ENCODE data around the gene TMEM135.

The TMEM135 gene

GRCh38 chr11:87212891-87213290 lies 175.2 kb downstream of the TMEM135 start:
- Histone ChIP-seq H3K4me3 (ENCODE audit: low read depth in 1 of 2, low read length in 2 of 2) (no peak overlapping the region), H3K9me3 (ENCODE audit: low read length) (no peaks in the 10 kb centered on the region), H3K36me3 (ENCODE audit: insufficient read depth, low read length) (no peaks in the 10 kb centered on the region), H3K9ac (ENCODE audit: low read length) (no peak overlapping the region), H3K27ac (ENCODE audit: low read depth, low read length) (no peak overlapping the region), H3K27me3 (ENCODE audit: control insufficient read depth in 1 of 2, insufficient read depth in 2 of 2, low read length in 2 of 2) (no peaks in the 10 kb centered on the region), H3K4me1 (ENCODE audit: insufficient read depth, low read length) (no peaks in the 10 kb centered on the region)

DNA sequence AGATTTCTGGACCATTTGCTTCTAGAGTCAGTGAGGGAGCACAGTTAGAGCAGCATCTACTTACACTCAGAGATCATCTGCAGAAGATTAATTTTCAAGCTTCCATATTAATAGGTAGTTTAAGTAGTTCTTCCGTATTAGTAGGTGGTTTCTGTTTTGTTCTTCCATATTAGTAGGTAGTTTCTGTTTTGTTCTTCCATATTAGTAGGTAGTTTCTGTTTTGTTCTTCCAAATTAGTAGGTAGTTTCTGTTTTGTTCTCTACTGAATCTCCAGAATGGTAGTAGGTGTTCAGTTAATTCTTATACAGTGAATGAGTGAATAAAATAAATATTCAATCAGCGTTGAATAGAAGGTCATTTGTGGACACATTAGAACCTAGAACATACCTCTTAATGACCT lies 175.7 kb downstream of the TMEM135 start:
- Histone ChIP-seq H3K9ac (ENCODE audit: low read length) (no peak overlapping the region), H3K36me3 (ENCODE audit: insufficient read depth, low read length) (no peaks in the 10 kb centered on the region), H3K27me3 (ENCODE audit: control insufficient read depth in 1 of 2, insufficient read depth in 2 of 2, low read length in 2 of 2) (no peaks in the 10 kb centered on the region), H3K9me3 (ENCODE audit: low read length) (no peaks in the 10 kb centered on the region), H3K4me3 (ENCODE audit: low read depth in 1 of 2, low read length in 2 of 2) (no peak overlapping the region), H3K4me1 (ENCODE audit: insufficient read depth, low read length) (no peaks in the 10 kb centered on the region), H3K27ac (ENCODE audit: low read depth, low read length) (no peak overlapping the region)

GRCh38 chr11:87215236-87215635 lies 177.5 kb downstream of the TMEM135 start:
- no peaks in the 10 kb centered on the region for H3K9me3 ChIP-seq (ENCODE audit: low read length)
- no peak overlapping the region for H3K4me3 ChIP-seq (ENCODE audit: low read depth in 1 of 2, low read length in 2 of 2)
- H3K27me3 ChIP-seq (ENCODE audit: control insufficient read depth in 1 of 2, insufficient read depth in 2 of 2, low read length in 2 of 2) = no peaks in the 10 kb centered on the region
- H3K9ac ChIP-seq (ENCODE audit: low read length) = no peak overlapping the region
- H3K27ac ChIP-seq (ENCODE audit: low read depth, low read length) = no peak overlapping the region
- H3K4me1 ChIP-seq (ENCODE audit: insufficient read depth, low read length) = peaks cover 3% of the 10 kb centered on the region
- no peaks in the 10 kb centered on the region for H3K36me3 ChIP-seq (ENCODE audit: insufficient read depth, low read length)

GRCh38 chr11:87219266-87219665 lies 181.5 kb downstream of the TMEM135 start:
- Histone ChIP-seq H3K4me3 (ENCODE audit: low read depth in 1 of 2, low read length in 2 of 2) (no peak overlapping the region), H3K27ac (ENCODE audit: low read depth, low read length) (no peak overlapping the region), H3K27me3 (ENCODE audit: control insufficient read depth in 1 of 2, insufficient read depth in 2 of 2, low read length in 2 of 2) (no peaks in the 10 kb centered on the region), H3K4me1 (ENCODE audit: insufficient read depth, low read length) (peaks cover 13% of the 10 kb centered on the region), H3K9ac (ENCODE audit: low read length) (no peak overlapping the region), H3K36me3 (ENCODE audit: insufficient read depth, low read length) (no peaks in the 10 kb centered on the region), H3K9me3 (ENCODE audit: low read length) (no peaks in the 10 kb centered on the region)

DNA sequence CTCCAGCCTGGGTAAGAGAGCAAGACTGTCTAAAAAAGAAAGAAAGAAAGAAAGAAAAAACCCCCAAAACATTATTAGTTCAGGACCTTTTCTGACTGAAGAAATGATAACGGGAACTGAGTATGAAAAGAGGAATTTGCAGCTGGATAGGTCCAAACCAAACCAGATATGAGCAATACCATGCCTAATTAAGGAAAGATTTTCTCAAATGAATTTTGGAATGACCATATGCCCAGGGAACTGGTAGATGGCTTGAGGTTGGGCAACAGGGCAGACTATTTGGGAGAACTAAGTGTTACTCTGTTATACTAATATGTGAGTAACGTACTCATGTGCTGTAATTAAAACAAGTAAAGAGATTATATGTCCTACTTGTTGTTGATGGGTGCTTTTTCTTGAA lies 186.1 kb downstream of the TMEM135 start:
- no peak overlapping the region for H3K27ac ChIP-seq (ENCODE audit: low read depth, low read length)
- H3K36me3 ChIP-seq (ENCODE audit: insufficient read depth, low read length) = no peaks in the 10 kb centered on the region
- no peaks in the 10 kb centered on the region for H3K9me3 ChIP-seq (ENCODE audit: low read length)
- H3K4me1 ChIP-seq (ENCODE audit: insufficient read depth, low read length) = peaks cover 17% of the 10 kb centered on the region
- H3K9ac ChIP-seq (ENCODE audit: low read length) = no peak overlapping the region
- no peak overlapping the region for H3K4me3 ChIP-seq (ENCODE audit: low read depth in 1 of 2, low read length in 2 of 2)
- no peaks in the 10 kb centered on the region for H3K27me3 ChIP-seq (ENCODE audit: control insufficient read depth in 1 of 2, insufficient read depth in 2 of 2, low read length in 2 of 2)

DNA sequence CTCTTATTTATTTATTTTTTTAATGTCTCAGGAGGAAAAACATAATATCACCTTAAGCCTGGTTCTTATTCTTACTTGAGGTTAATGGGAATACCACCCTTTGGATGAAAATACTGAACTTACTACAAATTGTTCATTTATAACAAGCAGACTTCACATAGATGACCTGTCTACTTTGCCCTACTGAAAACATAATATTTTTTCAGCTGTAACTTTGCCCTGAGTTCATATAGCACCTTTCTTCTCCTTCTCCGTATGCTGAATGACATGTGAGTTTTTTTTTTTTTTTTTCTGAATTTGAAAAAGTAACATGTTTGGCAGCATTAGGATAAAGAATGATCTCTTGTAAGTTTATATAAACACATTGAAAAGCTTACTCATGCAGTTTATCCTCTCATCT lies 186.8 kb downstream of the TMEM135 start:
- H3K36me3 ChIP-seq (ENCODE audit: insufficient read depth, low read length) = no peaks in the 10 kb centered on the region

GRCh38 chr11:87228820-87229219 lies 191.1 kb downstream of the TMEM135 start:
- Histone ChIP-seq H3K36me3 (ENCODE audit: insufficient read depth, low read length) (no peaks in the 10 kb centered on the region), H3K27ac (ENCODE audit: low read depth, low read length) (no peak overlapping the region), H3K9me3 (ENCODE audit: low read length) (peaks cover 10% of the 10 kb centered on the region), H3K4me1 (ENCODE audit: insufficient read depth, low read length) (peaks cover 8% of the 10 kb centered on the region), H3K27me3 (ENCODE audit: control insufficient read depth in 1 of 2, insufficient read depth in 2 of 2, low read length in 2 of 2) (no peaks in the 10 kb centered on the region), H3K9ac (ENCODE audit: low read length) (no peak overlapping the region), H3K4me3 (ENCODE audit: low read depth in 1 of 2, low read length in 2 of 2) (no peak overlapping the region)

More for the DNA sequence above, 186.8 kb downstream of the TMEM135 start:
- Histone ChIP-seq H3K9ac (ENCODE audit: low read length) (no peak overlapping the region), H3K4me1 (ENCODE audit: insufficient read depth, low read length) (peaks cover 17% of the 10 kb centered on the region), H3K27me3 (ENCODE audit: control insufficient read depth in 1 of 2, insufficient read depth in 2 of 2, low read length in 2 of 2) (no peaks in the 10 kb centered on the region), H3K27ac (ENCODE audit: low read depth, low read length) (no peak overlapping the region), H3K9me3 (ENCODE audit: low read length) (no peaks in the 10 kb centered on the region), H3K4me3 (ENCODE audit: low read depth in 1 of 2, low read length in 2 of 2) (no peak overlapping the region)

DNA sequence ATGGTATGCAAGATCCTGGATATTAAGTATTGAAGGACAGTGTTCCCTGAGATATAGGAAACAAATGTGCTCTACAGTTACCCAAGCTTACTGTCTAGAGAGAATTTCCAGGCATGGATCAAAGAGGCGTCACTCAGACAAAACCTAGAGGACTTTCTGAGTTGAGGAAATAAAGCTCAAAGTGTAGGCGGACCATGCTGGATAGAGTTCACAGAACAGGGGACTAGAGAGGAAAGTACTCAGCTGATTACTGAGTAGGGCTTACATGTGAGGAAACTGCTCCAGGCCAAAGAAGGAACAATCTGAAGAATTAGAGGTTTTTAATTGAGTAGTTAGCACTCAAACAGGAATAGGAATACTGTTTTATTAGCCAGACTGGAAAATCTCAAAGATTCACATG lies 193.3 kb downstream of the TMEM135 start:
- Histone ChIP-seq H3K27me3 (ENCODE audit: control insufficient read depth in 1 of 2, insufficient read depth in 2 of 2, low read length in 2 of 2) (no peaks in the 10 kb centered on the region), H3K27ac (ENCODE audit: low read depth, low read length) (no peak overlapping the region)

DNA sequence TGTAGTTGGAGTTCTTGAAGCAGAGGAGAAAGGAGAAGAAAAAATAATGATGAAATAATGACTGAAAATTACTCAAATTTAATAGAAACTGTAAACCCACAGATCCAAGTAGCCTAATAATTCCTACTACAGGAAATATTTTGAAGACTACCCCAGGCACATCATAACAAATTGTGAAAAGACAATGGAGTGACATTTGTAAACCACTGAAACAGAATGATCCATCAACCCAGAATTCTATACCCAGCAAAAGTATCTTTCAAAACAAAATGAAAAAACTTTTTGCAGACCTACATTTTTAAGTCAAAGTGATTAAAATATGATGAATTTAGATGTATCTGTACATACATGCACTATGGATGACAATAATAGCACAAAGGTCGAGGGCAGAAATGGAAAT lies 194.6 kb downstream of the TMEM135 start:
- H3K4me3 ChIP-seq (ENCODE audit: low read depth in 1 of 2, low read length in 2 of 2) = no peak overlapping the region
- H3K36me3 ChIP-seq (ENCODE audit: insufficient read depth, low read length) = no peaks in the 10 kb centered on the region
- H3K4me1 ChIP-seq (ENCODE audit: insufficient read depth, low read length) = peaks cover 14% of the 10 kb centered on the region
- H3K9ac ChIP-seq (ENCODE audit: low read length) = no peak overlapping the region
- H3K27ac ChIP-seq (ENCODE audit: low read depth, low read length) = no peak overlapping the region
- peaks cover 10% of the 10 kb centered on the region for H3K9me3 ChIP-seq (ENCODE audit: low read length)
- no peaks in the 10 kb centered on the region for H3K27me3 ChIP-seq (ENCODE audit: control insufficient read depth in 1 of 2, insufficient read depth in 2 of 2, low read length in 2 of 2)

More for the DNA sequence above, 193.3 kb downstream of the TMEM135 start:
- Histone ChIP-seq H3K9ac (ENCODE audit: low read length) (no peak overlapping the region), H3K9me3 (ENCODE audit: low read length) (peaks cover 10% of the 10 kb centered on the region), H3K36me3 (ENCODE audit: insufficient read depth, low read length) (no peaks in the 10 kb centered on the region), H3K4me1 (ENCODE audit: insufficient read depth, low read length) (peaks cover 4% of the 10 kb centered on the region), H3K4me3 (ENCODE audit: low read depth in 1 of 2, low read length in 2 of 2) (no peak overlapping the region)

DNA sequence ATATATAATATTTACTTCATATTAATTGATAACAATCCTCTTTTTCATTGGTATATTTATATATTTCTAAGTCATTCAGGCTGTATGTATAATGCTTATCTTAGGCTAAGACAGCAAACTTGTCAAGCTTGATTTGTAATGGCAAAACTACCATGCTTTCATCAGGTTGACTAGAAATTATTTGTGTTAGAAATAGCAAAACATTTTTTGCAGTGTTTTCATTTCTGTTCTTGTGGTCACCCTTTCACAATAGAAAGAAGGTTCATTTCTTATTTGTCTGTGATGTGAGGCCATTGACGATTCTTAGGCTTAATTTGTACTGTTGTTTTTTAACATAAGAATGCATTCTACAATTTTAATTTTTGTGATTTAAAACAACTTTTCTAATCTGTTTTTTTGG lies 197.6 kb downstream of the TMEM135 start:
- Histone ChIP-seq H3K27me3 (ENCODE audit: control insufficient read depth in 1 of 2, insufficient read depth in 2 of 2, low read length in 2 of 2) (no peaks in the 10 kb centered on the region), H3K4me1 (ENCODE audit: insufficient read depth, low read length) (peaks cover 14% of the 10 kb centered on the region), H3K9ac (ENCODE audit: low read length) (no peak overlapping the region), H3K27ac (ENCODE audit: low read depth, low read length) (no peak overlapping the region), H3K9me3 (ENCODE audit: low read length) (peaks cover 10% of the 10 kb centered on the region), H3K4me3 (ENCODE audit: low read depth in 1 of 2, low read length in 2 of 2) (no peak overlapping the region), H3K36me3 (ENCODE audit: insufficient read depth, low read length) (no peaks in the 10 kb centered on the region)

- peaks cover 10% of the 10 kb centered on the region for H3K9me3 ChIP-seq (ENCODE audit: low read length)
- peaks cover 14% of the 10 kb centered on the region for H3K4me1 ChIP-seq (ENCODE audit: insufficient read depth, low read length)
- H3K36me3 ChIP-seq (ENCODE audit: insufficient read depth, low read length) = no peaks in the 10 kb centered on the region
Measured at GRCh38 chr11:87236368-87236767, 198.6 kb downstream of the TMEM135 start.

GRCh38 chr11:87239001-87239400 lies 201.3 kb downstream of the TMEM135 start:
- Histone ChIP-seq H3K27ac (ENCODE audit: low read depth, low read length) (no peak overlapping the region), H3K4me3 (ENCODE audit: low read depth in 1 of 2, low read length in 2 of 2) (no peak overlapping the region), H3K9me3 (ENCODE audit: low read length) (no peaks in the 10 kb centered on the region)

More at GRCh38 chr11:87236368-87236767, 198.6 kb downstream of the TMEM135 start:
- H3K27ac ChIP-seq (ENCODE audit: low read depth, low read length) = peak overlapping the region; percentile 1
- no peak overlapping the region for H3K9ac ChIP-seq (ENCODE audit: low read length)
- no peaks in the 10 kb centered on the region for H3K27me3 ChIP-seq (ENCODE audit: control insufficient read depth in 1 of 2, insufficient read depth in 2 of 2, low read length in 2 of 2)
- H3K4me3 ChIP-seq (ENCODE audit: low read depth in 1 of 2, low read length in 2 of 2) = no peak overlapping the region

More at GRCh38 chr11:87239001-87239400, 201.3 kb downstream of the TMEM135 start:
- Histone ChIP-seq H3K36me3 (ENCODE audit: insufficient read depth, low read length) (no peaks in the 10 kb centered on the region), H3K9ac (ENCODE audit: low read length) (no peak overlapping the region), H3K4me1 (ENCODE audit: insufficient read depth, low read length) (peaks cover 14% of the 10 kb centered on the region), H3K27me3 (ENCODE audit: control insufficient read depth in 1 of 2, insufficient read depth in 2 of 2, low read length in 2 of 2) (no peaks in the 10 kb centered on the region)
